ENCODE results near the gene CAMK4. TPM values are rescaled to one million over a fixed set of nuclear protein-coding genes. Genes with fewer than 3 reads are reported as not detected.
A peak's percentile ranks its signal among the peaks of the same experiment; 100 is the strongest.

The CAMK4 gene
- total RNA-seq, 1 donor from 2014 or later: 5.0 TPM

GRCh38 chr5:111194053-111194452 lies 30.1 kb upstream of the CAMK4 start:
- TF ChIP-seq EZH2phosphoT487 (IDR thresholded peaks at IDR 0.05) (no peak), EZH2 (IDR thresholded peaks at IDR 0.05) (no peak), CTCF (IDR thresholded peaks at IDR 0.05) (no peak)
- H3K4me2 ChIP-seq: no peak overlapping the region
- no peak for DNase-seq (ENCODE audit: low spot score)
- peaks cover 9% of the 10 kb centered on the region for H3F3A ChIP-seq (ENCODE audit: low read depth)
- Mint-ChIP-seq H3K36me3 (no peaks in the 10 kb centered on the region), H3K27ac (no peak overlapping the region), H3K4me1 (peaks cover 7% of the 10 kb centered on the region), H3K27me3 (ENCODE audit: insufficient read depth, low read depth) (no peaks in the 10 kb centered on the region), H3K9me3 (no peaks in the 10 kb centered on the region), H3K4me3 (no peak overlapping the region)
- H3K4me1 ChIP-seq: peaks cover 5% of the 10 kb centered on the region
- no peaks in the 10 kb centered on the region for H3K9me3 ChIP-seq (ENCODE audit: low read depth)
- no peak overlapping the region for H3K9ac ChIP-seq
- peak overlapping the region; percentile 8 for H2AFZ ChIP-seq (replicated peaks)
- no peaks in the 10 kb centered on the region for H3K36me3 ChIP-seq
- no peak overlapping the region for H3K27ac ChIP-seq
- H3K4me3 ChIP-seq: no peak overlapping the region
- no peaks in the 10 kb centered on the region for H4K20me1 ChIP-seq (ENCODE audit: low read depth)
- no peaks in the 10 kb centered on the region for H3K79me2 ChIP-seq (ENCODE audit: low read depth)
- H3K27me3 ChIP-seq: no peaks in the 10 kb centered on the region

GRCh38 chr5:111194925-111195324 lies 29.3 kb upstream of the CAMK4 start:
- peaks cover 5% of the 10 kb centered on the region for H3K4me1 ChIP-seq
- no peak overlapping the region for H3K4me3 Mint-ChIP-seq
- no peak overlapping the region for H3K27ac ChIP-seq
- H3K9me3 ChIP-seq (ENCODE audit: low read depth): no peaks in the 10 kb centered on the region
- no peak overlapping the region for H3K4me2 ChIP-seq
- DNase-seq (ENCODE audit: low spot score): no peak
- H3K79me2 ChIP-seq (ENCODE audit: low read depth): no peaks in the 10 kb centered on the region
- no peak overlapping the region for H3K9ac ChIP-seq
- H3K27ac Mint-ChIP-seq: no peak overlapping the region
- H4K20me1 ChIP-seq (ENCODE audit: low read depth): no peaks in the 10 kb centered on the region
- H3K27me3 ChIP-seq: no peaks in the 10 kb centered on the region
- TF ChIP-seq EZH2phosphoT487 (IDR thresholded peaks at IDR 0.05) (no peak), EZH2 (IDR thresholded peaks at IDR 0.05) (no peak), CTCF (IDR thresholded peaks at IDR 0.05) (no peak)
- no peak overlapping the region for H2AFZ ChIP-seq (replicated peaks)
- peaks cover 9% of the 10 kb centered on the region for H3F3A ChIP-seq (ENCODE audit: low read depth)
- H3K27me3 Mint-ChIP-seq (ENCODE audit: insufficient read depth, low read depth): no peaks in the 10 kb centered on the region
- H3K9me3 Mint-ChIP-seq: no peaks in the 10 kb centered on the region
- H3K36me3 Mint-ChIP-seq: no peaks in the 10 kb centered on the region
- H3K4me3 ChIP-seq: no peak overlapping the region
- H3K4me1 Mint-ChIP-seq: peaks cover 7% of the 10 kb centered on the region
- H3K36me3 ChIP-seq: no peaks in the 10 kb centered on the region

GRCh38 chr5:111197523-111197922 lies 26.7 kb upstream of the CAMK4 start:
- peaks cover 5% of the 10 kb centered on the region for H3K4me1 ChIP-seq
- no peak overlapping the region for H3K9ac ChIP-seq
- TF ChIP-seq EZH2phosphoT487 (IDR thresholded peaks at IDR 0.05): no peak
- TF ChIP-seq EZH2 (IDR thresholded peaks at IDR 0.05): no peak
- TF ChIP-seq CTCF (IDR thresholded peaks at IDR 0.05): no peak
- Mint-ChIP-seq H3K27me3 (ENCODE audit: insufficient read depth, low read depth) (no peaks in the 10 kb centered on the region), H3K27ac (no peak overlapping the region), H3K9me3 (no peaks in the 10 kb centered on the region), H3K36me3 (no peaks in the 10 kb centered on the region), H3K4me1 (peaks cover 7% of the 10 kb centered on the region), H3K4me3 (no peak overlapping the region)
- no peaks in the 10 kb centered on the region for H3K27me3 ChIP-seq
- H3F3A ChIP-seq (ENCODE audit: low read depth): peaks cover 9% of the 10 kb centered on the region
- no peaks in the 10 kb centered on the region for H3K9me3 ChIP-seq (ENCODE audit: low read depth)
- no peak overlapping the region for H3K27ac ChIP-seq
- no peak overlapping the region for H3K4me2 ChIP-seq
- no peaks in the 10 kb centered on the region for H3K79me2 ChIP-seq (ENCODE audit: low read depth)
- peak overlapping the region; percentile 84 for H2AFZ ChIP-seq (replicated peaks)
- no peaks in the 10 kb centered on the region for H3K36me3 ChIP-seq
- H4K20me1 ChIP-seq (ENCODE audit: low read depth): no peaks in the 10 kb centered on the region
- H3K4me3 ChIP-seq: no peak overlapping the region
- peak; percentile 42 for DNase-seq (ENCODE audit: low spot score)
